Smooth muscle cell (in vitro differentiated cells): ENCODE data around the gene CALHM4. TPM values are rescaled to one million over a fixed set of nuclear protein-coding genes. Genes with fewer than 3 reads are reported as not detected.

ENCODE experiments used
- DNase-seq: peaks from one replicate; lab custom pipeline; 2025; ENCODE audit not compliant: unreplicated experiment; lab: John Stamatoyannopoulos, UW
- H2AFZ ChIP-seq: fragments of 200-600 bp; sonication (generic); 2 replicates; pipeline ENCODE4 v1.6.0; 2016; ENCODE audit warnings: antibody characterized with exemption, low read depth, mild to moderate bottlenecking
- H3F3A ChIP-seq: fragments of 200-600 bp; sonication (generic); 2 replicates; pipeline ENCODE4 v1.6.0; 2017; ENCODE audit warnings: antibody characterized with exemption, low read depth
- H3K27ac ChIP-seq: fragments of 200-600 bp; sonication (generic); 2 replicates; pipeline ENCODE4 v1.5.1; 2016; ENCODE audit warnings: low read depth, mild to moderate bottlenecking
- H3K27me3 ChIP-seq: fragments of 200-600 bp; sonication (generic); 2 replicates; pipeline ENCODE4 v1.6.1; 2016; ENCODE audit warnings: low read depth, mild to moderate bottlenecking
- H3K36me3 ChIP-seq: fragments of 200-600 bp; sonication (generic); 2 replicates; pipeline ENCODE4 v1.5.1; 2016; ENCODE audit warnings: low read depth
- H3K4me1 ChIP-seq: fragments of 200-600 bp; sonication (generic); 2 replicates; pipeline ENCODE4 v1.5.1; 2016; ENCODE audit warnings: low read depth
- H3K4me2 ChIP-seq: fragments of 200-600 bp; sonication (generic); 2 replicates; pipeline ENCODE4 v1.6.0; 2016; ENCODE audit warnings: mild to moderate bottlenecking
- H3K4me3 ChIP-seq: fragments of 200-600 bp; sonication (generic); 2 replicates; pipeline ENCODE4 v1.5.1; 2016; ENCODE audit warnings: mild to moderate bottlenecking
- H3K79me2 ChIP-seq: fragments of 200-600 bp; sonication (generic); 2 replicates; pipeline ENCODE4 v1.6.0; 2016; ENCODE audit warnings: low read depth, mild to moderate bottlenecking
- H3K9ac ChIP-seq: fragments of 200-600 bp; sonication (generic); 2 replicates; pipeline ENCODE4 v1.6.0; 2016; ENCODE audit warnings: low read depth
- H3K9me3 ChIP-seq: fragments of 200-600 bp; sonication (generic); replicated peaks from 2 replicates; pipeline ENCODE4 v1.5.1; 2016; ENCODE audit warnings: low read depth
- H4K20me1 ChIP-seq: fragments of 200-600 bp; sonication (generic); 2 replicates; pipeline ENCODE4 v1.6.0; 2016; ENCODE audit warnings: low read depth
- CTCF ChIP-seq: fragments of 200-600 bp; sonication (generic); IDR thresholded peaks from 2 replicates; pipeline ENCODE4 v1.5.1; 2017; ENCODE audit warnings: borderline replicate concordance, mild to moderate bottlenecking, antibody characterized with exemption; ENCODE audit not compliant: insufficient read depth, poor library complexity, severe bottlenecking
- WGBS: methylation state at CpG from one replicate; pipeline ENCODE4 v1.1.7; 2016; ENCODE audit warnings: low lambda C conversion rate; 5-methylcytosine and 5-hydroxymethylcytosine counted together
- polyA plus RNA-seq: library from polyadenylated mRNA; unstranded; fragments of >200 nt; fragmentation: Nextera tagmentation; extraction: Ambion mirVana; gene quantifications from 2 replicates; pipeline ENCODE4 v1.2.1, GENCODE V29; 2016
- total RNA-seq: library from RNA; depleted of rRNA; stranded (reverse); fragments of >200 nt; gene quantifications from 2 replicates; pipeline ENCODE4 v1.2.3, GENCODE V29; 2014

Gene CALHM4
- total and polyA plus RNA-seq, 2 experiments from 2014 or later = not detected

DNA sequence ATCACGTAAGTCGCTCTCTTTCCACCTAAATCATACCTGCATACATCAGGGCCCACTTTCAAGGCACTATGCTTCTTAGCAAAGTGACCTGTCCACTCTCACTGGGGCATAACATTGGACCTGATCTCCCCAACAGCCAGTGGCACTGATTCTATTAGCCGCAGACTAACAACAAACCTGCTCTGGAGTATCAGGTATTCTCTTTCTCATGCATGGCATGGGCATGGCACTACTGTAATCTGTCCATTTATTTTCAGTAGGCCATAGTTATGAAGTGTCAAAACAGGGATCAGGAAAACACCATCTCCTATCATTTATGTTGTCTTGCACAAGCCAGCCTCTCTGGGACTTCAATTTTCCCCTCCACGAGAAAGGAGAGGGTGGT lies 8.5 kb downstream of the CALHM4 start:
- TF ChIP-seq CTCF = no peak
- 95% methylated on average over 4 of the region's 4 CpGs for WGBS
- Histone ChIP-seq H3K4me1 (no peaks in the 10 kb centered on the region), H3K9ac (no peak overlapping the region), H2AFZ (peak overlapping the region; percentile 84), H3K27me3 (no peaks in the 10 kb centered on the region), H4K20me1 (no peaks in the 10 kb centered on the region), H3K9me3 (no peaks in the 10 kb centered on the region), H3K4me3 (no peak overlapping the region), H3K27ac (no peak overlapping the region), H3F3A (no peaks in the 10 kb centered on the region), H3K36me3 (no peaks in the 10 kb centered on the region), H3K79me2 (no peaks in the 10 kb centered on the region), H3K4me2 (no peak overlapping the region)
- no peak for DNase-seq

DNA sequence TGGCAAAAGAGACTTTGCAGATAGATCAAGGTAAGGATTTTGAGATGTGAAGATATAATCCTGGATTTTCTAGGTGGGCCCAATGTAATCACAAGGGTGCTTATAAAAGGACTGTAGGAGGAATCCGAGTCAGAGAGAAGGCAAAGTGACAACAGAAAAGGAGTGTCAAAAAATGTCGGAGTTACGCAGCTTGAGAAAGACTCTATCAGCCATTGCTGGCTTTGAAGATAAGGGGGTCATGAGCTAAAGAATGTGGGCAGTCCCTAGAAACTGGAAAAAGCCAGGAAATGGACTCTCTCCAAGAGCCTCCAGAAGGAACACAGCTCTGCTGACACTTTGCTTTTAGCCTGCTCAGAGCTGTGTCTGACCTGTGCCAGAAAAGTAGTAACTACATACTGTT lies 9.1 kb downstream of the CALHM4 start:
- H3K4me1 ChIP-seq = no peaks in the 10 kb centered on the region

DNA sequence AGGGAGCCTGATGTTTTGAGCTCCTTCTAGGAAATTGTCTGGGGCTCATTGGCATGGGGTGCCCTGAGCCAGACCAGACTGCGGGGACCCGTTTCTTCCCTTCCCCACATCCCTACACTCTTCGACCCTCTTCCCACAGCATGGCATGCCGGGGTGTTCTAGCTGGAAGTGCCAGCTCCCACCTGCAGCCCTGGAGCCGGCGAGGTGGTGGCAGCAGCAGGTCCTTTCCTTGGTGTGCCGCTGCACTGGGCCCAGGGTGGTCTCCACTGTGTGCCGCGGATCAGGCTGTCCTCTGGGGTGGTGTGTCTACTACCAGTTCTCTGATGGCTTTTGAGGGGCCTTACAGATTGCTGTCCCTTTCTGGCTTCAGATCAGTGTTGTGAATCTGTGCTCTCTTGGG lies 10.3 kb downstream of the CALHM4 start:
- no peak overlapping the region for H3K4me2 ChIP-seq
- H3K79me2 ChIP-seq = no peaks in the 10 kb centered on the region
- H3K9me3 ChIP-seq = no peaks in the 10 kb centered on the region
- no peaks in the 10 kb centered on the region for H3K4me1 ChIP-seq
- 97% methylated on average over 9 of the region's 9 CpGs for WGBS
- no peaks in the 10 kb centered on the region for H3K36me3 ChIP-seq
- H3K9ac ChIP-seq = no peak overlapping the region
- no peak overlapping the region for H3K4me3 ChIP-seq
- DNase-seq = no peak
- no peak for TF ChIP-seq CTCF
- H3K27me3 ChIP-seq = no peaks in the 10 kb centered on the region
- H3F3A ChIP-seq = peaks cover 2% of the 10 kb centered on the region
- no peak overlapping the region for H3K27ac ChIP-seq
- no peaks in the 10 kb centered on the region for H4K20me1 ChIP-seq
- H2AFZ ChIP-seq = no peak overlapping the region

More for the DNA sequence above, 9.1 kb downstream of the CALHM4 start:
- no peak for DNase-seq
- Histone ChIP-seq H3K4me2 (peak overlapping the region; percentile 41), H3F3A (no peaks in the 10 kb centered on the region), H3K9ac (no peak overlapping the region), H2AFZ (peak overlapping the region; percentile 84), H3K79me2 (no peaks in the 10 kb centered on the region), H3K9me3 (no peaks in the 10 kb centered on the region), H3K36me3 (no peaks in the 10 kb centered on the region), H3K27ac (no peak overlapping the region), H4K20me1 (no peaks in the 10 kb centered on the region), H3K27me3 (no peaks in the 10 kb centered on the region), H3K4me3 (no peak overlapping the region)
- WGBS = 24% methylated on average over 3 of the region's 3 CpGs
- TF ChIP-seq CTCF = no peak

DNA sequence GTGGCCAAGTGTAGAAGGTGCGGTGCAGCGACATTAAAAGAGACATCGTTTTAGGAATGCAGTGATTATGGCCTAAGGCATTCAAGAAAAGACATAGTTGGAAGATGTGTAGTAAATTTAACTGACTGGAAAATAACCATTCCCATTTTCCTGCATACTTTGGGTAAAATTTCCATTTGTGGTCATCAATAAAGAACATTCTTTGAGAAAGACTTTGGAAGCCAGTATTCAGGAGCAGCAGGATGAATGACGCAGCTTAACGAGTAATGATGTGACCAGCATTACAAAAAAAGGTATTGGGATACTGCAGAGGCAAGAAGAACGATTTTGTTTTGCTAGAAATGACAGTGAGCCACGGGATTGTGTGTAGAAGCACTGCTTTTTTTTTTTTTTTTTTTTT lies 10.8 kb downstream of the CALHM4 start:
- Histone ChIP-seq H3K79me2 (no peaks in the 10 kb centered on the region), H3K27ac (no peak overlapping the region), H3K9ac (no peak overlapping the region), H3F3A (peaks cover 5% of the 10 kb centered on the region), H2AFZ (no peak overlapping the region), H3K9me3 (no peaks in the 10 kb centered on the region), H3K4me2 (no peak overlapping the region), H3K4me1 (no peaks in the 10 kb centered on the region), H4K20me1 (no peaks in the 10 kb centered on the region), H3K27me3 (no peaks in the 10 kb centered on the region), H3K4me3 (no peak overlapping the region), H3K36me3 (no peaks in the 10 kb centered on the region)
- 88% methylated on average over 7 of the region's 7 CpGs for WGBS
- DNase-seq = no peak
- no peak for TF ChIP-seq CTCF
